ENCODE measurements around the gene PLCG2.

GRCh38 chr16:81818568-81818896 is 39.4 kb downstream of the PLCG2 start:
- TF ChIP-seq CTCF (IDR thresholded peaks at IDR 0.05; ENCODE audit: insufficient read depth, low read length): no peak
- TF ChIP-seq POLR2AphosphoS5 (IDR thresholded peaks at IDR 0.05; ENCODE audit: low read depth): no peak
- no peak for TF ChIP-seq REST (IDR thresholded peaks at IDR 0.05; ENCODE audit: insufficient replicate concordance, low read depth)
- TF ChIP-seq GABPA (IDR thresholded peaks at IDR 0.05; ENCODE audit: low read depth): no peak
- TF ChIP-seq SPI1 (IDR thresholded peaks at IDR 0.05; ENCODE audit: borderline replicate concordance, low read depth): no peak
